Duodenal mucosa (tissue), 2 donors: ENCODE measurements around the gene SLC66A2.

Experiments used
- H3K27ac ChIP-seq: one replicate; pipeline ENCODE4 v1.7.0; 2013; ENCODE audit warnings: low read depth, low read length
- H3K27me3 ChIP-seq, 2 donors: one replicate each; pipeline ENCODE4 v1.7.0; 2013; ENCODE audit warnings: low read length in 2 of 2, control low read depth in 1 of 2; ENCODE audit not compliant: insufficient read depth in 2 of 2, control insufficient read depth in 1 of 2
- H3K36me3 ChIP-seq, 2 donors: one replicate each; pipeline ENCODE4 v1.7.0; 2013; ENCODE audit warnings: low read length in 2 of 2, control low read depth in 1 of 2; ENCODE audit not compliant: insufficient read depth in 2 of 2, control insufficient read depth in 1 of 2
- H3K4me1 ChIP-seq, 2 donors: one replicate each; pipeline ENCODE4 v1.7.0; 2013; ENCODE audit warnings: low read length in 2 of 2, control low read depth in 1 of 2; ENCODE audit not compliant: insufficient read depth in 2 of 2, control insufficient read depth in 1 of 2
- H3K4me3 ChIP-seq, 2 donors: one replicate each; pipeline ENCODE4 v1.7.0; 2013; ENCODE audit warnings: low read length in 2 of 2, low read depth in 1 of 2
- H3K9ac ChIP-seq, 2 donors: one replicate each; pipeline ENCODE4 v1.7.0; 2013; ENCODE audit warnings: low read length in 2 of 2, low read depth in 1 of 2
- H3K9me3 ChIP-seq, 2 donors: one replicate each; pipeline ENCODE4 v1.7.0; 2013; ENCODE audit warnings: low read length in 2 of 2, control low read depth in 1 of 2; ENCODE audit not compliant: control insufficient read depth in 1 of 2

Gene SLC66A2

GRCh38 chr18:79930020-79930642 is 21.3 kb downstream of the SLC66A2 start:
- H3K4me3 ChIP-seq, result no peak overlapping the region
- peaks cover 8 to 12% of the 10 kb centered on the region in 2 donors for H3K4me1 ChIP-seq
- H3K36me3 ChIP-seq, result peaks cover 20 to 40% of the 10 kb centered on the region in 2 donors
- H3K27me3 ChIP-seq, result no peaks in the 10 kb centered on the region
- H3K27ac ChIP-seq, result no peak overlapping the region
- peaks cover 26 to 37% of the 10 kb centered on the region in 2 donors for H3K9me3 ChIP-seq
- H3K9ac ChIP-seq, result no peak overlapping the region

GRCh38 chr18:79928563-79928960 is 22.9 kb downstream of the SLC66A2 start:
- Histone ChIP-seq H3K4me3 (no peak overlapping the region), H3K9me3 (peaks cover 23 to 37% of the 10 kb centered on the region in 2 donors), H3K4me1 (no peaks in the 10 kb centered on the region), H3K27ac (no peak overlapping the region), H3K36me3 (peaks cover 19 to 42% of the 10 kb centered on the region in 2 donors), H3K9ac (no peak overlapping the region), H3K27me3 (no peaks in the 10 kb centered on the region)

GRCh38 chr18:79927607-79928562 is 23.6 kb downstream of the SLC66A2 start:
- H3K4me1 ChIP-seq, result no peaks in the 10 kb centered on the region
- peaks cover 19 to 41% of the 10 kb centered on the region in 2 donors for H3K36me3 ChIP-seq
- H3K9me3 ChIP-seq, result peaks cover 19 to 32% of the 10 kb centered on the region in 2 donors
- no peak overlapping the region for H3K27ac ChIP-seq
- H3K9ac ChIP-seq, result no peak overlapping the region
- no peaks in the 10 kb centered on the region for H3K27me3 ChIP-seq
- H3K4me3 ChIP-seq, result no peak overlapping the region

DNA sequence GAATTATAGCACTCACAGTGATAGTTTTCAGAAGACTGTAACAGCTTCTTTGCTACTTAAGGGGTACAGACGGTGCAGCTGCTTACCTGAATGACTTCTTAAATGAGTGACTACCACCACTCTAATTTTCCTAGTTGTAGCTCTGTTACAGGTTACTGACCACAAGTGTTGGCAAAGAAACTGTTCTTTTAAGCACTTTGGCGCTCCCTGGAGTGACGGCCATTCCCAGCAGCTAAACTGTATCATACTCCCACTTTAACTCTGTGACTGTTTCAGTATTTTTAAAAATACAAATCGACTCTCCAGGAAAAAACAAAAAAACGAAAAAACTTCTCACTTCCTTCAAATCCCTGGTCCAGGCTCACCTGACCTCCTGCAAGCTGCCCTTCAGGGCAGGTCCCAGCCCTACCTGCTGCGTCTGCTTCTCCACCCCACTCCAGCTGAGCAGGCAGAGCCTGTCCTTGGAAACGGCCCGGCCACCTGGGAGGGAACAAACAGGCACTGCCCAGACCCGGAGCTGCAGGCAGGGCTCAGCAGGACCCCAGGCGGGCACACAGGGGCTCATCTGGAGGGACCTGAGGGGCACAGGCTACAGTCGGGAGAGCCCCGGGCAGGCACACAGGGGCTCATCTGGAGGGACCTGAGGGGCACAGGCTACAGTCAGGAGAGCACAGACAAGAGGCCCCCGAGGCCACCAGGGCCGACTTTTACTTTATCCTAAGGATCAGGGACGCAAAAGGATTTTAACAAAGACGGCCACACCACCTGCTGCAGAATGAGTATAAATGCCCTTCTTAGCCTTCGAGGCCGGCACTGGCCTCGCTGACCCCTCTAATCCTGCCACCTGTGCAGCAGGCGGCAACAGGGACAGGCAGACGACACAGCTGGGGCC is 24.5 kb downstream of the SLC66A2 start:
- no peaks in the 10 kb centered on the region for H3K4me1 ChIP-seq
- H3K9ac ChIP-seq, result no peak overlapping the region
- no peaks in the 10 kb centered on the region for H3K27me3 ChIP-seq
- H3K27ac ChIP-seq, result no peak overlapping the region
- peaks cover 16 to 29% of the 10 kb centered on the region in 2 donors for H3K9me3 ChIP-seq
- peaks cover 19 to 41% of the 10 kb centered on the region in 2 donors for H3K36me3 ChIP-seq
- H3K4me3 ChIP-seq, result no peak overlapping the region

DNA sequence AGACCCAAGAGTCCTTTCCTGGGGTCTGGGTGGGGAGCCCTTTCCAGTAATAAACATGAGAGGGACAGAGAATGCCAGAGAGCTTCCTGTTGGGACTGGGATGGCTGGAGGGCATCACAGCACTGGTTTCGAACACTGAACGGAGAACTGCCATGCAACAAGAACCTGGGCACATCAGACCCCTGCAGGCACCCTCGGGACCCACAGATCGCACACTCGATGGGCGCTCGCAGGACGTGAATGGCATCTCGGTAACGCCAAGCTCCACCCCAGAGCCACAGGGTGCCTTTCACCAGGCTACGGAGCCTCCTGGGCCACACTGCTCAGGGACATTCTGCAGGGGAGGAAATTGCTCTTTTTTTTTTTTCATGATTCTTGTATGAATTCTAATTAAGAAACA is 25.1 kb downstream of the SLC66A2 start:
- H3K4me1 ChIP-seq, result no peaks in the 10 kb centered on the region
- H3K9ac ChIP-seq, result no peak overlapping the region
- no peak overlapping the region for H3K4me3 ChIP-seq
- peaks cover 19 to 41% of the 10 kb centered on the region in 2 donors for H3K36me3 ChIP-seq
- H3K27ac ChIP-seq, result no peak overlapping the region
- H3K27me3 ChIP-seq, result no peaks in the 10 kb centered on the region
- peaks cover 16 to 26% of the 10 kb centered on the region in 2 donors for H3K9me3 ChIP-seq

DNA sequence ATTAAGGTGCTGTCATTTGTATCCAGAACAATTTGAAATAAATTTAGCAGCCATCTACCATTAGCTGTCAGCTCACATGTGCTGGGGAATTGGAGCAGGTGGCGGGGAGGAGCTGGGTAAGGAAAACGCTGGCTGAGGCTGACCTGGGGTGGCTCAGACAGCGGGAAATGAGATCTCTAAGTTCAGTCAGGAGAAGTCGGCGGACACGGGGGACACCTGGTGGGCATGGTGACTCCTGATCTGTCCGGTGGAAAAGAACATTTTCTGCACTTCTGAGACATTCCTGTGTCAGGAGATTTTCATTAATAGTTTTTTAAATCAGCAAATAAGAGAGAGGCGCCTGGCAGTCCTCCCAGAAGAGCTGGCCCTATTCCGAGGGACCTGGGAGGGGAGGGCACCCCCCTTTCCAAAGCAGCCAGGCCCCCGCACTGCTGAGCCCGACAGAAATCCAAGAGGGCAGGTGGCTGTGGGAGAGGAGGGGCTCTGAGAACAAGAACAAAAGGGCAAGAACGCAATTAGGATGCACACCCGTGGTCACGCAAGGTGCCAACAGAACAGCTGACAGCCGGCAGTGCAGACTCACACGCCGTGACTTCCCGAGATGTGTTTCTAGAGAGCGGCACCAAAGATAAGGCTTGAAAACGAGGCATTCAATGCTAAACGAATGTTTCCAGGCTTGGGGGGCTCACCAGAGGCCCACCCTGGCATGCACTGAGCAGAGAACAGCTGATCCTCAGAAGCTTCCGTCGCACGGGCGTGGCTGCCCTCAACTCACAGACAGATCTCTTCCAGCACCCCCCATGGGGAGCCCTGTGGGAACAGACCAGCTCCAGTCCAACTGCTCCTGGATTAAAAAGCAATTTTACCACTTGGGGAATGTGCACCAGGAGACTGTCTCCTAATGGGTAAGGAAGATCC is 26.4 kb downstream of the SLC66A2 start:
- Histone ChIP-seq H3K27ac (no peak overlapping the region), H3K36me3 (peaks cover 19 to 41% of the 10 kb centered on the region in 2 donors), H3K27me3 (no peaks in the 10 kb centered on the region), H3K9ac (no peak overlapping the region), H3K4me1 (no peaks in the 10 kb centered on the region), H3K9me3 (peaks cover 16% of the 10 kb centered on the region in 2 donors), H3K4me3 (no peak overlapping the region)

GRCh38 chr18:79923896-79924585 is 27.4 kb downstream of the SLC66A2 start:
- Histone ChIP-seq H3K27ac (no peak overlapping the region), H3K36me3 (peaks cover 13 to 36% of the 10 kb centered on the region in 2 donors), H3K4me3 (no peak overlapping the region), H3K4me1 (no peaks in the 10 kb centered on the region), H3K9me3 (peaks cover 6% of the 10 kb centered on the region in 2 donors), H3K27me3 (no peaks in the 10 kb centered on the region), H3K9ac (no peak overlapping the region)

DNA sequence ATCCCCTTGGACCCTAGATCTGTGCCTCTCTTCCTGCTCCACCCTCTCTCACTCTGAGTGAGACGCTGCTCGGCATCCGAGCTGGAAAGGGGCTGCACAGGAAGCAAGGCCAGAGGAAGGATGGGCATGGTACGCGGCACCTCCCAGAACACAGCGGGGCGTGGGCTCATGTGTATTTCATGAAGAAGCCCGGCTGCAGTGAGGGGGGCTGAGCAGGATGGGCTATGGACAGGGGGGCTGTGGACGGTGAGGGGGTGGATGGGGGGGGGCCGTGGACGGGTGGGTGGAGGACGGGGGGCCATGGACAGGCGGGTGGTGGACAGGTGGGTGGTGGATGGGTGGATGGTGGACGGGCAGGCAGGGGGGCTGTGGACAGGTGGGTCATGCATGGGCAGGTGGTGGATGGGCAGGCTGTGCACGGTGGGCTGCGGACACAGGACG is 28.5 kb downstream of the SLC66A2 start:
- no peak overlapping the region for H3K9ac ChIP-seq
- H3K4me1 ChIP-seq, result no peaks in the 10 kb centered on the region
- H3K36me3 ChIP-seq, result peaks cover 10 to 33% of the 10 kb centered on the region in 2 donors
- H3K27me3 ChIP-seq, result no peaks in the 10 kb centered on the region
- H3K27ac ChIP-seq, result no peak overlapping the region
- H3K9me3 ChIP-seq, result no peaks in the 10 kb centered on the region
- no peak overlapping the region for H3K4me3 ChIP-seq
